EL (cell line): ENCODE data around the gene ARPC2.
A peak's percentile ranks its signal among the peaks of the same experiment; 100 is the strongest.
"Not testable (repeated sequence)": the region's sequence is repeated elsewhere in the genome, so short reads cannot be mapped to it uniquely, and the experiment has no call there.

Experiments used
- DNase-seq: peaks from one replicate; pipeline ENCODE4 v3.0.0-alpha.2; 2016

Gene ARPC2

DNA sequence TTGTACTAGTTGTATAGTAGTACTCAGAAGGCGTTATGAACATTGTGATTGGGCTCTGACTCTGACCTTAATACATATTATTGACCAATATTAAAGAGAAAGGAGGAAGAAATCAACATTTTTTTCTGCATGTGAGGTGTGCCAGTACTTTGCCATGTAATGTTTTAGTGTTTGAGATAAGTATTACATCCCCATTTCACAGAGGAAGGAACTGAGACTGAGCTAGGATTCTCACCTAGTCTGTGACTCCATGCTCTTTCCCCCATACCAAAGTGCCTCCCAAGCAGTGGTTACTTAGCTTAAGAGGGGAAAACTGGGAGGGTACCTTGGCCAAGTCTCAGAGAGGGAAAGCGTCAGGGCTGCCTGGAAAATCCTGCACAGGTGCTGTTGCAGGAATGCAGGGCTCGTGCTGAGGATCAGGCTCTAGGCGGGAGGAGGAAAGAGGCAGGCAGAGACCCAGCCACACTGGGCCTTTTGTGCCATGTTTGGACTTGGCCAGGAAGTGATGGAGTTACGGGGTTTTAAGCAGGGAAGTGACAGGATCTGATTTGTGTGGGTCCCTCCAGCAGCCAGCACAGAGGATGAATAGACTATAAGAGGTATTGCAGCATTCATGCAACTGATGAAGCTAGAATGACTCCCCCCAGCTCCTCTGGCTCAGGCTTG, 55.0 kb downstream of the ARPC2 start:
- DNase-seq, result no peak

DNA sequence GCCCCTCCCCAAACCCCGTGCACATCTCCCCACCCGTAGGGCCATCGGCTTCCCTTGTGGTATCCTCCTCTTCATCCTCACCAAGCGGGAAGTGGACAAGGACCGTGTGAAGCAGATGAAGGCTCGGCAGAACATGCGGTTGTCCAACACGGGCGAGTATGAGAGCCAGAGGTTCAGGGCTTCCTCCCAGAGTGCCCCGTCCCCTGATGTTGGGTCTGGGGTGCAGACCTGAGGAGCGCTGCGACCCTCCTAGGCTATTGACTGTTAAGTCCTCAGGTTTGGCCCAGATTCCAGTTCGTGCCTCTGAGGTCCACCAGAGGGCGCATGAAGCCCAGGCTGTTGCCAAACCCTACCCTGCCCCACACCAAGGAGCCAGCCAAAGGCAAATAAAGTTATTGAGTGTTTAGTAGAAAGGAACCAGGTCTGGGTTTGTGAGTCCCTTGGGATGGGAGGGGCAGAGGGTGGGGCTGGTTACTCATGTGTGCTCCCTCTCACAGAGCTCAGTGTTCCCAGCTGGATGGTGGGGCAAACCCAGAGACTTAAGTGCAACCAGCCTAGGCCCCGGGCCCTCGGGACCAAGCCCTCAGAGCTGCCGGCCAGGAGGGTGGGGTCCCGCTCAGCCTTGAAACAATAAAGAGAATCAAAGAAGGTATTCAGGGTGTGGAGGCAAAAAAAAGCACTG, 55.7 kb downstream of the ARPC2 start:
- peak; percentile 91 for DNase-seq

DNA sequence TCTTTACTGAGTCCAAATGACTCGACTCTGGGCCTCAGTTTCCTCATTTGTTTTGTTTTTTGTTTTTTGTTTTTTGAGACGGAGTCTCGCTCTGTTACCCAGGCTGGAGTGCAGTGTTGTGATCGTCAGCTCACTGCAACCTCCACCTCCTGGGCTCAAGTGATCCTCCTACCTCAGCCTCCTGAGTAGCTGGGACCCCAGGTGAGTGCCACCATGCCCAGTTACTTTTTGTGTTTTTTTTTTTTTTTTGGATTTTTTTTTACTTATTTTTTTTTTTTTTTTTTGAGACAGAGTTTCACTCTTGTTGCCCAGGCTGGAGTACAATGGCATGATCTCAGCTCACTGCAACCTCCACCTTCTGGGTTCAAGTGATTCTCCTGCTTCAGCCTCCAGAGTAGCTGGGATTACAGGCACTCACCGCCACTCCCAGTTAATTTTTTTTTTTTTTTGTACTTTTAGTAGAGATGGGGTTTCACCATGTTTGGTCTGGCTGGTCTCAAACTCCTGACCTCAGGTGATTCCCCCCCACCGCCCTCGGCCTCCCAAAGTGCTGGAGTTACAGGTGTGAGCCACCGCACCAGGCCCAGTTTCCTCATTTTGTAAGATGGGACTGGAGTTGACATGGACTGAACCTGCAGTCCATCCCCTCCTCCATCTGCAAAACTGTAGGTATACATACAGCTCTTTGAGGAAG, 56.4 kb downstream of the ARPC2 start:
- not testable (repeated sequence) for DNase-seq

DNA sequence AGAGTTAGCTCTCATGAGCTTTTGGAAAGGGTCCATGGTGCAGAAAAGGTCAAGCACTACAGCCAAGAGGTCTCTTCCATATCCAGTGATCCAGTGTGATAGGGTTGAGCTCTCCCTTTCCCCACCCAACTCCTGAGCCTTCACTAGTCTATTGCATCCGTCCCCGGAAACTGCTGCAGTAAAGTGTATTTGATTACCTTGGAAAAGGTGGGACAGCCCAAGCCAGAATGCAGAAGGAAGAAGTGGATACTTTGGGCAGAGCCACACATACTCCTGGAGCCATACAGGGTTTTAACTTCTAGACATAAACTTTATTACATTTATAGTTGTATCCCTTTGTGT, 56.9 kb downstream of the ARPC2 start:
- DNase-seq, result no peak

DNA sequence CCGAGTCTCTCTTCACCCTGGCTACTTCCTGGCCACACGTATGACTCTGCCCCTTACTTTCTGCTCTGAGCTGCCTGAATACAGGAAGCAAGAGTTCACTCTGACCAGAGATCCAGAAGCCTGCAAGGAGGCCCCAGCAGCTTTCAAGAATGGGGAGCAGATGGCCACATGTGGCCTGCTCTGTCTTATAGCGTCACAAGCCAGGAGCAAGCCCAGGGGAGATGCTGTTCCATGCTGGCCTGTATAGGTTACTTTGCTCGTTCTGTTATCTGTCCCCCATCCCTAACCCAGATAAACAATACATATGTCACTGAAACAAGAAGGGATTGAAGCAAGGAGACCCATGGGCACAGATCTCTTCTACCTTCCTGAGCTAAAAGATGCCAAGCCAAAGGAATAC, 57.6 kb downstream of the ARPC2 start:
- DNase-seq, result no peak

DNA sequence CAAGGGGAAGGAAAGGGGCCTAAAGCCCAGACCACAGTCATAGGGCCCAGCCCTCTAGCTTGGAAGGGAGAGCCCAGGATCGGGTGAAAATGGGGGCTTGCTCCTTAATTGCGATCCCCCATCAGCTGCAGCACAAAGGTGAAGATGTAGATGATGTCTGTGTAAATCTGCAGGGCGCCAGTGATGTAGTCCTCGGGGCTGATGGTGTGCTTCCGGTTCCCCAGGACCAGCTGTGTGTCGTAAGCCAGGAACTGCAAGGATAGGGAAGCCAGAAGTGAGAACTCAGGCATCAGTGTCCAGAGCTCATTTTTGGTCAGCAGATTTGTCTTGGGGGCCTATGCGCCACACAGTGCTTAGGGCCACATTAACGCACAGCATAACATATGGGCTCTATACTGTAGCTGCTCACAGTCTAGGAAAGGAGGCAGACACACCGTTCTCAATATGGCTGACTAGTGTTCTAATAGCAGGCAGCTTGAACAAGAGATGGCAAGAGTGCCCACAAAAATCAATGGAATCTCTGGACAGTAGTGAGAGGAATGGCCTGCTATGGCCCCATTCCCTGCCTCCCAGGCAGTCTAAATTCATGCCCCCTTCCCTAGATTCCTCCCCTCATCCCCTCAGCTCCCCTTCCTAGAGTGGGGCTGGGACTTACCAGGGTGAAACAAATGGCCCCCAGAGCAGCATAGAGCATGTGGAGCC, 58.5 kb downstream of the ARPC2 start:
- DNase-seq, result no peak

DNA sequence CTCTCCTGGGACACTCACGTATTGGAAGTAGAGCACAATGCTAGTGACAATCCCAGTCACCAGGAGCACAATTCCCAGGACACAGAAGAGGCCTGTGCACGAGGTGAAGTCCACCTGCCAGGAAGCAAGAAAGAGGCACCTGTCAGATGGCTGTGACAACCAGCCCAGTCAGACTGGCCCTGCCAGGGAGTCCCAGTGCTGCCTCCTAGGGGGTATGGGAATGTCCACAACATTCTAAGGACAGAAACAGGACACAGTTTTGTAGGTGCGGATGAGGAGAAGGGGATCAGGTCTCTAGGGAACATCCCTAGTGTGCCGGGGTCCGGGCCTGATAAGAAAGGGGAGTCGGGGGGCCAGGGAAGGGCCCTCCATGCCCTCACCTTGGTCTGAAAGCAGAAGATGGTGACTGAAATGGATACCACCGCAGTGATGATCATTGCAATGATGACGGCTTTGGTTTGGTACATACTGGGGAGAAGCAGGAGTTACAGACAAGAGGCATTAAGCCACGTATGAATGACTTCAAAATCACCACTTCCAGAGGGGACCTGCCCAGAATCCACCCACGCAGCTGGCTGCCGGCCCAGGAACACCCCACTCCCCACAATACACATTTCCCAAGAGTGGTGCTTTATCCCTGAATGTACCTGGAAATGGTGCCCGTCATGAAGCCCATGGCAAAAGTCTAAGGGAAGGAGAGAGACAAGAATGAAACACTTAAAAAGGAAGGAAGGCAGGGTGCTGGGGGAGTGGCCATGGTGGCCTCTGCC, 60.2 kb downstream of the ARPC2 start:
- no peak for DNase-seq

DNA sequence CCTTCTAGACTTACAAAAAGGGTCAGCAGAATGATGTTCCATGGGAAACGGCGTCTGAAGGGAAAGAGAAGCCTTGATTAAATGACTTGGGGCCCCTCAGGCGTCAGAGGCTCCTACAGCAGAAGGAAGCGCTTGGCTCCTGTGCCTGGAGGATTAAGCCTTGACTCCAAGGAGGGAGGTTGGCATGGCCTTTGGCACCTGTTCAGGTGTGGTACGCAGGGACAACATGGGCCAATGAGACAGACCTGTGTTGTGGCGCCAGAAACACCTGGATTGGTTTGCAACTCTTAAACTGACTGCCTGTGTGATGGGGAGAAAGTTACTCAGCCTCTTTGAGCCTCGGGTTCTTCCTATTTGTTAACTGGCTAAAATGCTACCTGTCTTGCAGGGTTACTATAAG, 60.9 kb downstream of the ARPC2 start:
- no peak for DNase-seq

DNA sequence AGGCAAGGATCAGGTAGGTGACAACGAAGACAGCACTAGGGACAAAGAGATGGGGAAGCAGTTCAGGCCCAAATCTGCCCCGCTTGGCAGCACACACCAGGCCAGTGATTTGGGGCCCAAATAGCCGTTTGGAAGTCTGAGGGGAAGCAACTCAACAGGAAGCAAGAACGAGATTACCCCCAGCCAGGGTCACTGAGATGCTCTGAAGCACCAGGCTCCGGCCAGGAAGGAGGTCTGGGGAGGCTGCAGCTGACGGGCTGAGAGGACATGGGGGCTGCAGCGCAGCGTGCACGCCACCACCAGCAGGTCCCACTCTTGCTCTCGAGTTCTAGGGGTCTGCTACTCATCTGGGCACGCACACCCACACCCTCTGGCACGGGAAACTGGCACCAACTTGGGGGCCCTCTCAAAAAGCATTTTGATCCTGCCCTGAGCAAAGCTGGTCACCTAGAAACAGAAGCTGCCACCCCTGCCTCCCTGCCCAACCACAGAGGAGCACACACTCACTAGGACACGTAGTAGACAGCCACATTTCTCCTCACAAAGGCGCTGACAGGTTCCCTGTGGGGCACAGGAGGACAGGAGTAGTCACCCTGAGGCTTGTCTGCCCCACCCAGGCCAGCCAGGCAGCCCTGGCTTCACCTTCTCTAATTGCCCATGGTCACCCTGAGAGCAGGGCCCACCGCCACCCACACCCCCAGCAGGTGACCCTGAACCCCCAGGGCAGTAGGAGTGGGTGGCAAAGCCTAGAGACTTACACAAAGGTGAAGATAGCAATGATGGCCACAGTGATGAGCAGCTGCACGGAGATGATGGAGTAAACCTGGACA, 61.8 kb downstream of the ARPC2 start:
- DNase-seq, result no peak

DNA sequence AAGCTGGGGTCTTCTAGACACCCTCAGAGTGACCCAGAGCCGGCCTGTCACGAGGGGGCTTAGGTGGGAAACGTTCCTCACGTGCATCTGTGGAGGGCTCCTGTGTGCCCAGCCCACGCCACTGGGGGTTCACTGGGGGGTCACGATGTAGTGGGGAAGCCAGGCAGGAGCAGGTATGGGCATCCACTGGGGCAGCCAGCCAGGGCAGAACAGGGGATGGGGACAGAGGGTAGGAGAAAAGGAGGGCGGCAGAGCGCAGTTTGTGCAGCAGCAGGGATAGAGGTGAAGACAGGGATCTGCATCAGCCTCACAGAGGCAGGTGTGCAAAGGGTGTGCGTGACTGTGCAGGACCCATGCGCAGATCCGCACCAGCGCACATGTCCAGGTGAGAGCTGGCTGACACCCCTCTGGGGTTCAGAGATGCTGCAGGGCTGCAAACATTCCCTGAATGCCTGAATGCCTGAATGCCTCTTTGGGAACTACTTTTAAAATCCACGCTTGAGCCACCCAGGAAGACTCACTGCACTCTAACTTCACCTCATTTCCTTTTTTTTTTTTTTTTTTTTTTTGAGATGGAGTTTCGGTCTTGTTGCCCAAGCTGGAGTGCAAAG, 63.4 kb downstream of the ARPC2 start:
- no peak for DNase-seq

DNA sequence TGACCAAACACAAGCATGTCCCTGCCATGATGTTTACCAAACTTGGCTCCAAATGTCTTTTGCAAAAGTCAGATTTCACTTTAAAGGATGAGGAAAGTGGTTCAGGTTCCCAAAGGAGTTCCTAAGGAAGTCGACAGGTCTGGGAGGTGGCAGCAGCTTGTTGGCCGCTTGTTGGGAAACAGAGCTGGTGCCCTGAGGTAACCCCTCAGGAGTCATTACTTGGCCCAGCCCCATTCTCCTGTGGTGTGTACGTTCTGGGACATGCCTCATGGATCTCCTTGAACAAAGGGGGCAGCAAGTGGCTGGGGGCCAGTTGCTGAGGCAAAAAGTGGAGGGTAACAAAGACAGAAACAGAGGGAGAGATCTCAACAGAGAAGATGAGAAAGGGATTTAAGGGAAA, 64.5 kb downstream of the ARPC2 start:
- DNase-seq, result no peak

DNA sequence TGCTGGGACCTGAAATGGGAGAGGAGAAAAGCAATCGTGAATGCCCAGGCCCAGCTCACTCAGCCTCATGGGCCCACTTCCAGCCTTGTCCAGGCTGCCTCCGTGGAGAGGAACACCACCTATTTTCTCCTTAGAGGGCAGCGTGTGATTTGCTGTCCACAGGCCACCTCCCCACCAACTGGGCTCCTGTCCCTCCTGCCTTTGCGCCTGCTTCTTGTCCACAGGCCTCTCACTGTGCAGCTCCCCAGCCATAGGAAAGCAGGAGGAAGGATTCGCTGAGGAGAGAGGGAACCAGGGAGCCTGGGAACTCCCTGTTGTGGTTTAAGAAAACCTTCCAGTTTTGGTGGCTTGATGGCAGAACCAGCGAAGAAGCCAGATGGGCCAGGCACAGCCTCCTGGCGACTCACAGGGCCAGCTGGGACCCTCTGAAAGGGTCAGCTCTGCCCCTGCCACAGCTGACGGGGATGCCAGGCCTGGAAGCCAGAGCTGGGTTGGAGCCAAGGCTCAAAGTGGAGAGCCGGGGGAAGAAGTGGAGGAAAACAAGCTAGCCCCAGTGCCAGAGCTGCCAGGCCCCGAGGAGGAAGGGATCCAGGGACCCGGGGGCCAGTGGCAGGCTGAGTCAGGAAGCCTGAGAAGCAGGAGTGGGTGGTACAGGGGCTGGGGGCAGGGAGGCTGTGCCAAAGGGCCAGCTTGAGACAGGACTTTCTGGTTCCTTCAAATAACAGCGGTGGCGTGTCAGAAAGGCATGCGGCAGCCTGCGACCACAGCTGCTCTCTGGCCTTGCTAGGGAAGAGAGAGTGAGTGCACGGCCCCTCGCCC, 65.4 kb downstream of the ARPC2 start:
- DNase-seq, result peak; percentile 53

DNA sequence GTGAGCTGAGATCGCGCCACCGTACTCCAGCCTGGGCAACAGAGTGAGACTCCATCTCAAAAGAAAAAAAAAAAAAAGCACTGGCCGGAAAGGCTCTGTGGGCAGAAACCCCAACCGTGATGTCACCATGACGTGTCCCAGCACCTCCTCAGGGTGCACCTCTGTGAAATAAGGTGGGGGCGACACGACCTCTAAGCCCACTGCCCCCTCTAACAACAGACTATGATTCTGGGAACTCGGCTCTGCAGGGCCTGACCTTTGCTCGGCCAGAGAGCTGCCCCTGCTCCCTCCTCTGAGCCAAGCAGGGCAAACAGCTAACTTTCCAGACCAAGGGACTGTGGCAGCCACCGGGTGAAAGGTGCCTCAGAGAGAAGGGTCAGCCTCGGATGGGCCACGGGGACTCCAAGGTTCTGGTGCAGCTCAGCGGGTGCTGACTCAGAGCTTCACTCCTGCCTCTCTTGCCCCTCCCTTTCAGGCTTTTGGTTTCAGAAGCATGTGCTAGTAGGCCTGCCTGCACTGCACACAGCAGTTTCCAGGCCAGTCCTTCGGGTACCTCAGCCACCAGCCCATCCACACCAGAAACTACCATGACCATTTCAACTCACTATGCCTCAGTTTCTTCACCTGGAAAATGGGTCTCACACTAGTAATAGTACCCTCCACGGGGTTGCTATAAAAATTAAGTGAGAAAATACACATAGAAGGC, 67.3 kb downstream of the ARPC2 start:
- DNase-seq, result peak; percentile 77

DNA sequence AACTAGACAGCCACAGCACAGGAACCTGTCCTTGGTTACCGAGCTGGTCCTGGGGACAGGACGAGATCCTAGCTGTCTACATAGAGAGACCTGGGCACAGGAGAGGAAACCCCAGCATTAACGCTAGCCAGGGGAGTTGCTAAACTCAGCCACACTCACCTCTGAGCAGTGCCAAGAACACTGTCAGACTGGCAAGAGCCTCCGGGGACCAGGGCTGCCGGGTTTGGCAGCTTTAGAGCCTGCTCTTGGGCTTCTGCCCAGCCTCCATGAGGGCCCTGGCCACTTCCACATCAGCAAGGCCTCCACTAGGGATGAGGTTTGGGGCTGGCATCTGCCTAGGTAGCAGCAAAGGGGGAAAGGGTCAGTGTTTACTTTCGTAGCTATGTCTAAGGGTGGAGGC, 68.6 kb downstream of the ARPC2 start:
- peak; percentile 33 for DNase-seq

DNA sequence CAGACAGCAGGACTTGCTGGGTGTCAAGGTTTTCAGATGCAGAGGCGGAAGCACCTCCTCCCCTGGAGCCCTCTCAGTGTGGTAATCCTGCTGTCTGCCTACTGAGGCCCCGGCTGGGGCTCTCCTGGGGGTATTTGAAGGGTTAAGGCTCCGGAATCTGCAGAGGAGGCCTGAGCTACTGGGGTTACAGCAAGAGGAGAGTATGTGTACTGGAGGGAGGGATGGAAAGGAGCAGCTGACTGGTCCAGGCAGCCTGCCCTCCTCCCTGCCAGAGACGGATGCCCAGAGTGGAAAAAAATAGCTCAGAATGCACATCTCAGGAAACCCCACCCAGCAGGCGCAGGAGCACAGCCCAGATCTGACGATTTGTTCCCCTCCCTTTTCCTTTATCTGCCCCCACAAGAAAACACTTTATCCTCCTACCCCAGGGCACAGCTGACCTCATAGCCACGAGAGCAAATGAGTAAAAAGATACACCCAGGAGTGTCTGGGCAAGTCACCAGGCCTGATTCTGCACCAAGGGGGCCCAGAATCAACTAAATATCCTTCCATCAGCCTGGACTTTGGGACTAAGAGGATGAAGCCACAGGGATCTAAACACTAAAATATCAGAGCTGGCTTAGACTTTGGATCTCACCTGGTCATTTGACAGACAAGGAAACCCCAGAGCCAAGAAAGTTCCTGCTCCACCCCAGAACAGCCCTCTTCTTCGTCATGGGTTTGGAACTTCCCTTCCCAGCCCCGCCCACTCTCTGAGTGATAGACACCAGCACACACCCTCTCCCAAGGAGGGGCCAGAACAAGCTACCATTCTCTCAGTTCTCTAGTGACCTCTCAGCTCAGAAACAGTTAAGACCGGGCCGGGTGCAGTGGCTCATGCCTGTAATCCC, 69.8 kb downstream of the ARPC2 start:
- peak; percentile 96 for DNase-seq

DNA sequence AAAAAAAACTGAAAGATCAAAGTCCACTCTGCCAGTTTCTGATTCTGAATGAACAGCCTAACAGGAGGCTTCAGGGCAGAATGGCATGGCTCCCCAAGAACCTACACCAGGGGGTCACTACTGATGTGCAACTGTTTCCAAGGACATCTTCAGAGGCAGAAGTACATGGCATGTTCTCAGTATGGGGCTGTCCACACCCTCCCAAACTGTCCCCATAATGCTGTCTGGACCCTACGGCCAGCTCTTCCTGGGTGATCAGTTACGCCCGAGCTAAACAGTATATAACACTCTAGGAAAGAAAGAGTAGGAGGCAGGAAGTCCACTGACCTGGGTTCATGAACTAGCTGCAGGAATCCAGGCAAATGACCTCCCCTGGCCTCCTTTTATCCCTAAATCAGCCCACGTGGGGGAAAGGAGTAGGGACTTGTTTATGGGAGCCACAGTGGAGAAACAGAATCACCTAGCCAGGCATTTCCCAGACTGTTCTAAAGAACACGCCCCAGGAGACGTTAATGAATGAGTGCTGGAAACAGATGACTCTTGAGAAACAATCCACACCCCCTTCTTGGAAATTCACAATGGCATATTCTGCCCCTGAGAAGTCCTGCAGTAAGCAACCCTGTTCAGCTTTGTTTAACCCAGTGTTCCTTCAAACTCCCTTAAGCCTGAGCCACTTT, 72.8 kb downstream of the ARPC2 start:
- DNase-seq, result no peak

DNA sequence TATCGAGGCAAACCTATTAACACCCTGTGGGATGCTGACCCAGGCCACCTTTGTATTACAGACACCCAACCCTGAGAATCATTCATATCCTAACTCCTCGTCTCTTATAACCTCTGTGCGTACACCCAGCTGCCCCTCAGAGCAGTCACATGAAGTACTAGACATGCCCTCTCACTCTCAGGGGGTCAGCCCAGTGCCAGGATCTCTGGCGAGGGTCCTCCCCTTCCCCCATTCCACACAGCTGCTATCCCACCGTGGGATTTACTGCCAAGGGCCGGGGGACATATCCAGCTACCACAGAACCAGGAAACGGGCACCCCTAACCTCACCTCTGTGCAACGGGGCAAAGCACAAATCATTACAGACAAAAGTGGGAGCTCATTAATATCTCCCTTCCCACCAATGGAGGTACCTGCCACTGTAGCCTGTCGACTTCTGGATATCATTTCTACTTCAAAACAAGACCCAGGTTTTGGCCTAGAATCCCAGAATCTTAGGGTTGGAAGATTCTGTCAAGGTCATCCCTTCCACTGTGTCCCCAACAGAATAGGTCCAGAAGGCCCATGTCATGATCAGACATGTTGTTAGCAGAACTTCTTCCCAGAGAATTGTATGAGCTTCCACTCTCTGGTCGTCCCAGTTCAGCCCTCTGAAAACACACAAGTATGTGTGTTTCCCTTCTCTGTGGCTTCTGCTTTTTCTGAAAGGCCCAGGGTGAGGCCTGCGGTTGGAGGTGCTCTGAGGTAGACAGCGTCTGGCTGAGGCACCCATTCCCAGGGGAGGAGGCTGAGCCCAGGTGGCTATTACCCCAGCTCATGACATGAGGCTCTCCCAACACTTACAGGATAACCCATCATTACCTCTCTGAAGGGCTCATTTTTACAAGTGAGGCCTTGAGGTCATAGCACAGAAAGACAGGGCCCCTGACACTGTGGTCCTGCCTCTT, 73.6 kb downstream of the ARPC2 start:
- DNase-seq, result no peak
